Spleen (tissue), 11 donors: ENCODE results near the gene OPRD1. TPM values are rescaled to one million over a fixed set of nuclear protein-coding genes. Genes with fewer than 3 reads are reported as not detected.

Experiments used
- DNase-seq: peaks from one replicate; pipeline ENCODE4 v3.0.0-alpha.2; 2020
- H3K27ac ChIP-seq, 8 donors: fragments of 200-600 bp; sonication (generic) in 7 of 8; 1 replicate in 4 of 8; 2 replicates in 4 of 8; pipeline versions ENCODE4 v1.5.0 to v1.8.0; 2016 to 2021; ENCODE audit warnings: inconsistent platforms in 4 of 8, mild to moderate bottlenecking in 4 of 8, moderate library complexity in 1 of 8
- H3K27me3 ChIP-seq, 7 donors: fragments of 200-600 bp; sonication (generic) in 6 of 7; replicated peaks in 1 of 7; 1 replicate in 4 of 7; 2 replicates in 3 of 7; pipeline versions ENCODE4 v1.5.0 to v1.8.0; 2016 to 2021; ENCODE audit warnings: inconsistent platforms in 3 of 7, mild to moderate bottlenecking in 1 of 7
- H3K36me3 ChIP-seq, 6 donors: fragments of 200-600 bp; sonication (generic) in 5 of 6; 1 replicate in 4 of 6; 2 replicates in 2 of 6; pipeline versions ENCODE4 v1.5.0 to v1.8.0; 2016 to 2021; ENCODE audit warnings: inconsistent platforms in 2 of 6
- H3K4me1 ChIP-seq, 6 donors: fragments of 200-600 bp; sonication (generic) in 5 of 6; 1 replicate in 3 of 6; 2 replicates in 3 of 6; pipeline versions ENCODE4 v1.5.0 to v1.8.0; 2016 to 2021; ENCODE audit warnings: inconsistent platforms in 3 of 6
- H3K4me3 ChIP-seq, 8 donors: fragments of 200-600 bp; sonication (generic) in 7 of 8; 1 replicate in 4 of 8; 2 replicates in 4 of 8; pipeline versions ENCODE4 v1.5.0 to v1.8.0; 2016 to 2021; ENCODE audit warnings: inconsistent platforms in 4 of 8, mild to moderate bottlenecking in 4 of 8, moderate library complexity in 2 of 8
- H3K9me3 ChIP-seq, 8 donors: fragments of 200-600 bp; sonication (generic) in 7 of 8; 1 replicate in 4 of 8; 2 replicates in 4 of 8; pipeline versions ENCODE4 v1.5.0 to v1.8.0; 2016 to 2021; ENCODE audit warnings: inconsistent platforms in 4 of 8
- POLR2A ChIP-seq, 3 donors: fragments of 450-650 bp; IDR thresholded peaks; one replicate each; pipeline ENCODE4 v1.5.1; 2017; ENCODE audit warnings: antibody characterized with exemption in 3 of 3, mild to moderate bottlenecking in 1 of 3
- POLR2AphosphoS5 ChIP-seq, 3 donors: sonication (generic); formaldehyde crosslinking; IDR thresholded peaks; one replicate each; pipeline ENCODE4 v1.5.1; 2017; ENCODE audit warnings: antibody characterized with exemption in 3 of 3
- WGBS, 5 donors: extraction: QIAGEN DNeasy Blood & Tissue Kit in 3 of 5; methylation state at CpG; one replicate each; pipeline versions ENCODE4 v1.1.5 to v1.1.7; 2013 to 2018; 5-methylcytosine and 5-hydroxymethylcytosine counted together
- intact Hi-C: fragments of 100-400 bp; cut with DNase I; formaldehyde crosslinking; loops from one replicate; pipeline ENCODE4 v1.15.0; 2023; ENCODE audit warnings: low total_unique reads
- polyA plus RNA-seq, 3 donors: library from polyadenylated mRNA; stranded (reverse); fragments of 200-250 nt; gene quantifications; one replicate each; pipeline ENCODE4 v1.2.1, GENCODE V29; 2013
- total RNA-seq, 7 donors: library from RNA; depleted of rRNA in 3 of 7; stranded (reverse); fragments of >200 nt in 3 of 7; fragmentation: NEBNext Ultra II Directional in 4 of 7; extraction: Animal tissue kit (Norgen Biotek cat#: 25700) in 4 of 7; gene quantifications; one replicate each; pipeline versions ENCODE4 v1.1.0 to v1.2.1, GENCODE V29; 2016 to 2021
- TF ChIP-seq, protein P1 (sequence below), 11 experiments: fragments of 200-600 bp in 7 of 11; fragments of 450-650 bp in 4 of 11; sonication (generic) in 4 of 11; IDR thresholded peaks in 8 of 11; conservative IDR thresholded peaks in 3 of 11; 1 replicate in 7 of 11; 2 replicates in 4 of 11; pipeline versions ENCODE4 v1.4.0 to v1.8.0; 2016 to 2021; ENCODE audit warnings: antibody characterized with exemption in 11 of 11, inconsistent platforms in 4 of 11, mild to moderate bottlenecking in 1 of 11
- donor health status: healthy with polysubstance abuse.
- donor health status: DM: no; HTN: no; CAD: no; lungs with moderate emphysema.
- donor health status: DM: no; HTN: no; CAD: no.
- donor health status: Bipolar disorder and iron deficiency.
- donor health status: healthy.
- donor health status: DM: no; HTN: no; CAD: no.
- donor health status: DM: yes; HTN: yes; CAD: no.

OPRD1 gene
- total and polyA plus RNA-seq, 10 donors: not detected

DNA sequence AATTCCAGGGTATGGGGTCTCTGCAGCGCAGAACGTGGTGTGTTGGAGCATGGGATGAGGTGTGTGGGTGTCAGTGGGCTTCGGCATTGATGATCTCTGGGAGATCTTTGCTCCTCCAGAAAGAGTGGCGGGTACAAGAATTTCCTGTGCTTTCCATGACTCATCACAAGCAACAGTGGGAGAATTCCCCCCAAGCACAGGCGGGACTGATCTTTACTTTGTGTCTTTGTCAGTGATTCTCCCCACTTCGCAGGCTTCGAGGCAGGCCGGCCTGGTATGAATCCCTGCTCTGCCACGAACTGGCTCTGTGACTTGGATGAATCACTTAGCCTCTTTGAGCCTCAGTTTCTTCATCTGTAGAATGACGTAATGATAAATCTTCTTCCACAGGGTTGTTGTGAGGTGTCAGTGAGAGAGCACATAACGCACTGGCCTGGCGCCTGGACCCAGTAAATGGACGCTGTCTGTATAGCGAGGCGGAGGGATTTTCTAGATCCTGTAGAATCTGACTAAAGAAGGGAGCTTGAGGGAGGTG lies 2.0 kb downstream of the OPRD1 start:
- Histone ChIP-seq H3K36me3 (no peaks in the 10 kb centered on the region), H3K4me3 (no peak overlapping the region), H3K27me3 (peaks cover 0 to 100% (median 54%) of the 10 kb centered on the region in 7 donors), H3K9me3 (no peaks in the 10 kb centered on the region), H3K4me1 (peaks cover 0 to 12% (median 7%) of the 10 kb centered on the region in 6 donors), H3K27ac (no peak overlapping the region)
- WGBS, 5 donors: 82 to 89% (median 87%) methylated on average over 15 of the region's 15 CpGs
- intact Hi-C loops: no loop called here
- no peak for DNase-seq
- TF ChIP-seq POLR2A (IDR thresholded peaks at IDR 0.05) (no peak), POLR2AphosphoS5 (IDR thresholded peaks at IDR 0.05) (no peak)
- TF ChIP-seq, protein P1, sequence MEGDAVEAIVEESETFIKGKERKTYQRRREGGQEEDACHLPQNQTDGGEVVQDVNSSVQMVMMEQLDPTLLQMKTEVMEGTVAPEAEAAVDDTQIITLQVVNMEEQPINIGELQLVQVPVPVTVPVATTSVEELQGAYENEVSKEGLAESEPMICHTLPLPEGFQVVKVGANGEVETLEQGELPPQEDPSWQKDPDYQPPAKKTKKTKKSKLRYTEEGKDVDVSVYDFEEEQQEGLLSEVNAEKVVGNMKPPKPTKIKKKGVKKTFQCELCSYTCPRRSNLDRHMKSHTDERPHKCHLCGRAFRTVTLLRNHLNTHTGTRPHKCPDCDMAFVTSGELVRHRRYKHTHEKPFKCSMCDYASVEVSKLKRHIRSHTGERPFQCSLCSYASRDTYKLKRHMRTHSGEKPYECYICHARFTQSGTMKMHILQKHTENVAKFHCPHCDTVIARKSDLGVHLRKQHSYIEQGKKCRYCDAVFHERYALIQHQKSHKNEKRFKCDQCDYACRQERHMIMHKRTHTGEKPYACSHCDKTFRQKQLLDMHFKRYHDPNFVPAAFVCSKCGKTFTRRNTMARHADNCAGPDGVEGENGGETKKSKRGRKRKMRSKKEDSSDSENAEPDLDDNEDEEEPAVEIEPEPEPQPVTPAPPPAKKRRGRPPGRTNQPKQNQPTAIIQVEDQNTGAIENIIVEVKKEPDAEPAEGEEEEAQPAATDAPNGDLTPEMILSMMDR (IDR thresholded peaks at IDR 0.05 in 8 of 11, conservative IDR thresholded peaks at IDR 0.05 in 3 of 11): no peak

DNA sequence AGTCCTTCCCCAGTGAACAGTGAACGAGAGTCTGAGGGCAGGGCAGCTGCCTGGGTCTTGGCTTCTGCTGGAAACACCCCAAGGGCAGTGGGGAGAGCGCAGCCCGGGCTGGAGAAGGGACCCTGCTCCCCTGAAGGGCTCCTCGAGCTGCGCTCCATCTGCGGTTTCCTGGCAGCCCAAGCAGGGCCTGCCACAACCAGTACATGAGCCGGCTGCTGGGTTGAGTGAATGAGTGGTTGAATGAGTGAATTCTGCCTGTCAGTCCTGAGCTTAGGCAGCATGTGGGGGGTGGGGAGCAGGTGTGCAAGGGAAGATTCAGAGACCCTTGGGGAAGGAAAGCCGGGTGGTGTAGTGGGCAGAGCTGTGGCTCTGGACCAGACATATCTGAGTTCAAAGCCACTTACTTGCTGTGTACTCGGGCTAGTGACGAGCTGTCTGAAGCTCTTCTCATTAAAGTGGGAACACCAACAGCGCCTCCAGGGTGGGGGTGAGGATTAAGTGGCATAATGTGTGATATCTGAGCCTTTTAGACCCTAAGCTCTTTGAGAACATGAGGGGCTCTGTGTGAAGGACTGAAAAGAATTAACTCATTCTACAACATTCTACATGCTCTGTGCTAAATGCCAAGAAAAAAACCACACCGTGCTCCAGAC lies 3.7 kb downstream of the OPRD1 start:
- TF ChIP-seq, protein P1 (IDR thresholded peaks at IDR 0.05 in 8 of 11, conservative IDR thresholded peaks at IDR 0.05 in 3 of 11): no peak
- TF ChIP-seq POLR2A (IDR thresholded peaks at IDR 0.05): no peak
- TF ChIP-seq POLR2AphosphoS5 (IDR thresholded peaks at IDR 0.05): no peak
- Histone ChIP-seq H3K27ac (no peak overlapping the region), H3K4me3 (no peak overlapping the region), H3K36me3 (no peaks in the 10 kb centered on the region), H3K4me1 (peaks cover 0 to 12% (median 7%) of the 10 kb centered on the region in 6 donors), H3K27me3 (peaks cover 0 to 87% (median 51%) of the 10 kb centered on the region in 7 donors), H3K9me3 (no peaks in the 10 kb centered on the region)
- no peak for DNase-seq
- intact Hi-C loops: no loop called here
- WGBS, 5 donors: 25 to 33% (median 28%) methylated on average over 12 of the region's 12 CpGs

DNA sequence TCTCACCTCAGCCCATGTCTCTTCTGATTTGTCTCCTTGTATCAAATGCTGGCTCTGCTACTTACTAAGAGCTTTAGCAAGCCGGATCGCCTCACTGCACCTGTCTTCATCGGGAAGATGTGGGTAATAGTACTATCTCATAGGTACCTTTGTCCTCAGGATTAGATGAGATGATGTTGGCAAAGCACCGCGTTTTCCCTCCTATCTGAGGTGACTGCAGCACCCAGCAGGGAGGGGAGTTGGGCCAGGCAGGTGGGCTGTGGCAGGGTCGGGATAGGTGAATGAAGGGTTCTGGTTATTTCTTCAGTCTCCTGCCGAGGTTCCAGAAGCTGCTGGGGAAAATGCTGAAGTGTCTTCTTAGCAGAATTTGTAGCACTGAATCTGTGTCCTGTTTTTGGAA lies 5.2 kb downstream of the OPRD1 start:
- no peak for DNase-seq
- Histone ChIP-seq H3K4me3 (no peak overlapping the region), H3K27me3 (peaks cover 0 to 72% (median 37%) of the 10 kb centered on the region in 7 donors), H3K4me1 (peaks cover 0 to 8% (median 7%) of the 10 kb centered on the region in 6 donors), H3K27ac (no peak overlapping the region), H3K36me3 (no peaks in the 10 kb centered on the region), H3K9me3 (no peaks in the 10 kb centered on the region)
- TF ChIP-seq, protein P1 (IDR thresholded peaks at IDR 0.05 in 8 of 11, conservative IDR thresholded peaks at IDR 0.05 in 3 of 11): no peak
- TF ChIP-seq POLR2AphosphoS5 (IDR thresholded peaks at IDR 0.05) (no peak), POLR2A (IDR thresholded peaks at IDR 0.05) (no peak)
- intact Hi-C loops: no loop called here
- 80 to 90% (median 88%) methylated on average over 7 of the region's 7 CpGs for WGBS, 5 donors

DNA sequence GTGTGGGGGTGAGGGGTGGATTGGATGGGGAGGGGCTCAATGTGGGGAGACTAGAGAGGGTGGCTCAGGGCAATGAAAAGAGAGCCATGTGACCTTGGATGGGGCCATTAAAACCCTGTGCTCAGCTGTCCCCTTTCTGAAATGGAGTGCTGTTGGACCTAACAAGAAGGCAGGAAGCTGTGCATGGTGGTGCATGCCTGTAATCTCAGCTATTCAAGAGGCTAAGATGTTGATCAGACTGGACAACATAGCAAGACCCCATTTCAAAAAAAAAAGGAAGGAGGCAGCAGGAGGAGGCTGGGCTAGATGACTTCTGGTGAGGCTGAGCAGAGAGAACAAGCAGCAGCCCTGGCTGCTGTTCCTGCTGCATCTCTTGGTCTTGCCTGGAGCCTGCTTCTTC lies 7.0 kb downstream of the OPRD1 start:
- Histone ChIP-seq H3K27ac (no peak overlapping the region), H3K36me3 (no peaks in the 10 kb centered on the region), H3K4me3 (no peak overlapping the region), H3K4me1 (no peaks in the 10 kb centered on the region), H3K27me3 (peaks cover 0 to 61% (median 18%) of the 10 kb centered on the region in 7 donors), H3K9me3 (no peaks in the 10 kb centered on the region)
- no peak for TF ChIP-seq POLR2A (IDR thresholded peaks at IDR 0.05)
- no peak for TF ChIP-seq POLR2AphosphoS5 (IDR thresholded peaks at IDR 0.05)
- TF ChIP-seq, protein P1 (IDR thresholded peaks at IDR 0.05 in 8 of 11, conservative IDR thresholded peaks at IDR 0.05 in 3 of 11): no peak
- intact Hi-C loops: no loop called here
- no peak for DNase-seq
